Measurements from ENCODE around the gene ATP2B2.

GRCh38 chr3:10449436-10449835, 56.0 kb downstream of the ATP2B2 start:
- TF ChIP-seq CTCF (IDR thresholded peaks at IDR 0.05) (no peak), POLR2A (IDR thresholded peaks at IDR 0.05) (no peak)

All from tibial nerve (tissue), 3 donors.